ENCODE results near the gene MEA1.

Gene MEA1

GRCh38 chr6:43013843-43014433, at the start of gene MEA1, which contains the start of gene KLHDC3:
Gene MEA1 (minus strand): TSS chr6:43013946. CDS start chr6:43013813, 133 bp downstream.
Gene KLHDC3 (plus strand): TSS chr6:43014249. CDS start chr6:43017193, 2,944 bp downstream.
- H2AFZ ChIP-seq (ENCODE audit: low read depth, low read length) = no peak within 1 kb of the TSS
- no peaks in the 10 kb centered on the region for H3K9me3 ChIP-seq (ENCODE audit: low read length)
- H3K36me3 ChIP-seq (ENCODE audit: insufficient read depth, low read length) = peaks cover 49% of the 10 kb centered on the region
- H3K4me1 ChIP-seq (ENCODE audit: insufficient read depth, low read length) = peaks cover 21% of the 10 kb centered on the region
- peak within 1 kb of the TSS; percentile 89 for H3K4me3 ChIP-seq (ENCODE audit: low read length)
- no peaks in the 10 kb centered on the region for H3K27me3 ChIP-seq (ENCODE audit: insufficient read depth, low read length)

GRCh38 chr6:43062818-43063217, 49.1 kb upstream of the MEA1 start:
- peaks cover 18% of the 10 kb centered on the region for H3K36me3 ChIP-seq (ENCODE audit: insufficient read depth, low read length)
- H2AFZ ChIP-seq (ENCODE audit: low read depth, low read length) = no peak overlapping the region
- peaks cover 16% of the 10 kb centered on the region for H3K4me1 ChIP-seq (ENCODE audit: insufficient read depth, low read length)
- H3K27me3 ChIP-seq (ENCODE audit: insufficient read depth, low read length) = no peaks in the 10 kb centered on the region
- no peaks in the 10 kb centered on the region for H3K9me3 ChIP-seq (ENCODE audit: low read length)
- H3K4me3 ChIP-seq (ENCODE audit: low read length) = no peak overlapping the region

- H3K4me3 ChIP-seq (ENCODE audit: low read length) = no peak overlapping the region
- no peaks in the 10 kb centered on the region for H3K9me3 ChIP-seq (ENCODE audit: low read length)
- peaks cover 16% of the 10 kb centered on the region for H3K4me1 ChIP-seq (ENCODE audit: insufficient read depth, low read length)
- H2AFZ ChIP-seq (ENCODE audit: low read depth, low read length) = no peak overlapping the region
- no peaks in the 10 kb centered on the region for H3K27me3 ChIP-seq (ENCODE audit: insufficient read depth, low read length)
- peaks cover 21% of the 10 kb centered on the region for H3K36me3 ChIP-seq (ENCODE audit: insufficient read depth, low read length)
Observed at GRCh38 chr6:43061861-43062260, 48.1 kb upstream of the MEA1 start.

GRCh38 chr6:43060755-43061633, 47.2 kb upstream of the MEA1 start:
- H3K36me3 ChIP-seq (ENCODE audit: insufficient read depth, low read length) = peaks cover 21% of the 10 kb centered on the region
- H3K27me3 ChIP-seq (ENCODE audit: insufficient read depth, low read length) = no peaks in the 10 kb centered on the region
- no peak overlapping the region for H2AFZ ChIP-seq (ENCODE audit: low read depth, low read length)
- H3K9me3 ChIP-seq (ENCODE audit: low read length) = no peaks in the 10 kb centered on the region
- peak overlapping the region; percentile 81 for H3K4me3 ChIP-seq (ENCODE audit: low read length)
- H3K4me1 ChIP-seq (ENCODE audit: insufficient read depth, low read length) = peaks cover 16% of the 10 kb centered on the region

GRCh38 chr6:43060034-43060754, 46.4 kb upstream of the MEA1 start:
- no peaks in the 10 kb centered on the region for H3K9me3 ChIP-seq (ENCODE audit: low read length)
- H3K27me3 ChIP-seq (ENCODE audit: insufficient read depth, low read length) = no peaks in the 10 kb centered on the region
- peak overlapping the region; percentile 81 for H3K4me3 ChIP-seq (ENCODE audit: low read length)
- H2AFZ ChIP-seq (ENCODE audit: low read depth, low read length) = peak overlapping the region; percentile 35
- H3K36me3 ChIP-seq (ENCODE audit: insufficient read depth, low read length) = peaks cover 20% of the 10 kb centered on the region
- H3K4me1 ChIP-seq (ENCODE audit: insufficient read depth, low read length) = peaks cover 16% of the 10 kb centered on the region

- Histone ChIP-seq H3K4me1 (ENCODE audit: insufficient read depth, low read length) (peaks cover 19% of the 10 kb centered on the region), H2AFZ (ENCODE audit: low read depth, low read length) (peak within 1 kb of the TSS; percentile 35), H3K36me3 (ENCODE audit: insufficient read depth, low read length) (peaks cover 17% of the 10 kb centered on the region), H3K27me3 (ENCODE audit: insufficient read depth, low read length) (no peaks in the 10 kb centered on the region), H3K9me3 (ENCODE audit: low read length) (no peaks in the 10 kb centered on the region), H3K4me3 (ENCODE audit: low read length) (peak within 1 kb of the TSS; percentile 81)
Observed at GRCh38 chr6:43059168-43060033, 45.7 kb upstream of the MEA1 start, which contains the start of the genes KLC4 and MRPL2. Gene KLC4 (plus strand): TSS chr6:43059631. CDS start chr6:43061336, 1,705 bp downstream. Gene MRPL2 (minus strand): TSS chr6:43059434. CDS start chr6:43059381, 53 bp downstream.

GRCh38 chr6:43058531-43058930, 44.8 kb upstream of the MEA1 start:
- Histone ChIP-seq H3K36me3 (ENCODE audit: insufficient read depth, low read length) (peaks cover 14% of the 10 kb centered on the region), H3K4me1 (ENCODE audit: insufficient read depth, low read length) (peaks cover 23% of the 10 kb centered on the region), H3K4me3 (ENCODE audit: low read length) (peak overlapping the region; percentile 81), H3K9me3 (ENCODE audit: low read length) (no peaks in the 10 kb centered on the region), H2AFZ (ENCODE audit: low read depth, low read length) (no peak overlapping the region), H3K27me3 (ENCODE audit: insufficient read depth, low read length) (no peaks in the 10 kb centered on the region)

- Histone ChIP-seq H2AFZ (ENCODE audit: low read depth, low read length) (no peak overlapping the region), H3K4me3 (ENCODE audit: low read length) (no peak overlapping the region), H3K36me3 (ENCODE audit: insufficient read depth, low read length) (peaks cover 20% of the 10 kb centered on the region), H3K9me3 (ENCODE audit: low read length) (no peaks in the 10 kb centered on the region), H3K27me3 (ENCODE audit: insufficient read depth, low read length) (no peaks in the 10 kb centered on the region), H3K4me1 (ENCODE audit: insufficient read depth, low read length) (peaks cover 29% of the 10 kb centered on the region)
Observed at GRCh38 chr6:43055966-43056365, 42.2 kb upstream of the MEA1 start.

GRCh38 chr6:43054206-43054943, 40.6 kb upstream of the MEA1 start:
- peak overlapping the region; percentile 56 for H3K4me3 ChIP-seq (ENCODE audit: low read length)
- no peaks in the 10 kb centered on the region for H3K9me3 ChIP-seq (ENCODE audit: low read length)
- peaks cover 33% of the 10 kb centered on the region for H3K36me3 ChIP-seq (ENCODE audit: insufficient read depth, low read length)
- H3K27me3 ChIP-seq (ENCODE audit: insufficient read depth, low read length) = no peaks in the 10 kb centered on the region
- no peak overlapping the region for H2AFZ ChIP-seq (ENCODE audit: low read depth, low read length)
- peaks cover 21% of the 10 kb centered on the region for H3K4me1 ChIP-seq (ENCODE audit: insufficient read depth, low read length)

- H3K4me1 ChIP-seq (ENCODE audit: insufficient read depth, low read length) = peaks cover 20% of the 10 kb centered on the region
- no peaks in the 10 kb centered on the region for H3K9me3 ChIP-seq (ENCODE audit: low read length)
- peak within 1 kb of the TSS; percentile 56 for H3K4me3 ChIP-seq (ENCODE audit: low read length)
- peaks cover 38% of the 10 kb centered on the region for H3K36me3 ChIP-seq (ENCODE audit: insufficient read depth, low read length)
- H2AFZ ChIP-seq (ENCODE audit: low read depth, low read length) = no peak within 1 kb of the TSS
- H3K27me3 ChIP-seq (ENCODE audit: insufficient read depth, low read length) = no peaks in the 10 kb centered on the region
Observed at GRCh38 chr6:43053545-43054205, 39.9 kb upstream of the MEA1 start, which contains the start of gene CUL7. Gene CUL7 (minus strand): TSS chr6:43053851. CDS start chr6:43052788, 1,063 bp downstream.

- no peak overlapping the region for H2AFZ ChIP-seq (ENCODE audit: low read depth, low read length)
- peaks cover 41% of the 10 kb centered on the region for H3K36me3 ChIP-seq (ENCODE audit: insufficient read depth, low read length)
- peaks cover 14% of the 10 kb centered on the region for H3K4me1 ChIP-seq (ENCODE audit: insufficient read depth, low read length)
Observed at GRCh38 chr6:43052842-43053544, 39.2 kb upstream of the MEA1 start.

More at GRCh38 chr6:43052842-43053544, 39.2 kb upstream of the MEA1 start:
- H3K4me3 ChIP-seq (ENCODE audit: low read length) = peak overlapping the region; percentile 56
- H3K9me3 ChIP-seq (ENCODE audit: low read length) = no peaks in the 10 kb centered on the region
- H3K27me3 ChIP-seq (ENCODE audit: insufficient read depth, low read length) = no peaks in the 10 kb centered on the region

All from neuron (in vitro differentiated cells).